Thoracic aorta (tissue), 2 donors: ENCODE measurements around the gene TRIM63. TPM values are rescaled to one million over a fixed set of nuclear protein-coding genes. Genes with fewer than 3 reads are reported as not detected.
"Not testable (repeated sequence)": the region's sequence is repeated elsewhere in the genome, so short reads cannot be mapped to it uniquely, and the experiment has no call there.

Experiments used
- ATAC-seq: fragments of 150-250 bp; one replicate; pipeline ENCODE4 v1.8.0; 2017; ENCODE audit warnings: low read depth; ENCODE audit not compliant: insufficient number of reproducible peaks, low FRiP score
- DNase-seq: peaks from one replicate; pipeline ENCODE4 v3.0.0-alpha.2; 2020; ENCODE audit warnings: low spot score
- H3K27ac ChIP-seq, 2 donors: fragments of 200-600 bp; sonication (generic); 1 replicate in 1 of 2; 2 replicates in 1 of 2; pipeline ENCODE4 v1.5.1; 2016; ENCODE audit warnings: mild to moderate bottlenecking in 2 of 2, moderate library complexity in 2 of 2
- H3K27me3 ChIP-seq: fragments of 200-600 bp; sonication (generic); replicated peaks from 2 replicates; pipeline ENCODE4 v1.6.0; 2016; ENCODE audit warnings: mild to moderate bottlenecking; ENCODE audit not compliant: insufficient read depth
- H3K36me3 ChIP-seq: fragments of 200-600 bp; sonication (generic); one replicate; pipeline ENCODE4 v1.5.1; 2016
- H3K4me1 ChIP-seq, 2 donors: fragments of 200-600 bp; sonication (generic); 1 replicate in 1 of 2; 2 replicates in 1 of 2; pipeline versions ENCODE4 v1.5.1 to v1.6.0; 2016; ENCODE audit warnings: low read depth in 2 of 2, mild to moderate bottlenecking in 1 of 2; ENCODE audit not compliant: control insufficient read depth in 1 of 2
- H3K4me3 ChIP-seq: fragments of 200-600 bp; sonication (generic); 2 replicates; pipeline ENCODE4 v1.5.1; 2016; ENCODE audit warnings: mild to moderate bottlenecking
- H3K9me3 ChIP-seq: fragments of 200-600 bp; sonication (generic); 2 replicates; pipeline ENCODE4 v1.5.1; 2016
- CTCF ChIP-seq: fragments of 200-600 bp; sonication (generic); IDR thresholded peaks from one replicate; pipeline ENCODE4 v1.5.1; 2019; ENCODE audit warnings: antibody characterized with exemption
- total RNA-seq, 2 donors: library from RNA; depleted of rRNA; stranded (reverse); fragments of >200 nt; gene quantifications; one replicate each; pipeline versions ENCODE4 v1.1.0 to v1.2.3, GENCODE V29; 2016

Gene TRIM63
- total RNA-seq, 2 donors from 2014 or later, result not detected

- DNase-seq, result no peak
- Histone ChIP-seq H3K27ac (no peak overlapping the region), H3K4me1 (peaks cover 0 to 5% of the 10 kb centered on the region in 2 donors), H3K36me3 (no peaks in the 10 kb centered on the region), H3K4me3 (no peak overlapping the region), H3K9me3 (no peaks in the 10 kb centered on the region), H3K27me3 (no peaks in the 10 kb centered on the region)
- no peak for TF ChIP-seq CTCF
- ATAC-seq, result no peak
These were observed 26.7 kb upstream of the TRIM63 start for GRCh38 chr1:26094076-26094669.

GRCh38 chr1:26093569-26093968 is 26.1 kb upstream of the TRIM63 start:
- not testable (repeated sequence) for H3K4me3 ChIP-seq, H3K27me3 ChIP-seq, H3K36me3 ChIP-seq, H3K27ac ChIP-seq, H3K9me3 ChIP-seq, H3K4me1 ChIP-seq, DNase-seq, ATAC-seq

GRCh38 chr1:26092422-26092821 is 25.0 kb upstream of the TRIM63 start:
- Histone ChIP-seq H3K27me3 (no peaks in the 10 kb centered on the region), H3K27ac (no peak overlapping the region), H3K9me3 (no peaks in the 10 kb centered on the region), H3K36me3 (no peaks in the 10 kb centered on the region), H3K4me1 (peaks cover 0 to 5% of the 10 kb centered on the region in 2 donors), H3K4me3 (no peak overlapping the region)
- no peak for TF ChIP-seq CTCF
- DNase-seq (no peak), ATAC-seq (no peak)

- Histone ChIP-seq H3K4me3 (no peak overlapping the region), H3K27me3 (no peaks in the 10 kb centered on the region), H3K9me3 (no peaks in the 10 kb centered on the region), H3K27ac (no peak overlapping the region), H3K4me1 (peaks cover 0 to 5% of the 10 kb centered on the region in 2 donors), H3K36me3 (no peaks in the 10 kb centered on the region)
- no peak for TF ChIP-seq CTCF
- no peak for DNase-seq
- ATAC-seq, result no peak
These were observed 23.5 kb upstream of the TRIM63 start for GRCh38 chr1:26090893-26091292.

- Histone ChIP-seq H3K4me3 (no peak overlapping the region), H3K9me3 (no peaks in the 10 kb centered on the region), H3K36me3 (no peaks in the 10 kb centered on the region), H3K27me3 (no peaks in the 10 kb centered on the region), H3K27ac (no peak overlapping the region), H3K4me1 (no peaks in the 10 kb centered on the region)
- DNase-seq (no peak), ATAC-seq (no peak)
- TF ChIP-seq CTCF, result no peak
These were observed 21.7 kb upstream of the TRIM63 start for GRCh38 chr1:26089125-26089524.

GRCh38 chr1:26084844-26085243 is 17.4 kb upstream of the TRIM63 start:
- H3K9me3 ChIP-seq, result no peaks in the 10 kb centered on the region
- no peak overlapping the region for H3K27ac ChIP-seq
- ATAC-seq, result no peak
- no peaks in the 10 kb centered on the region for H3K36me3 ChIP-seq
- no peak for TF ChIP-seq CTCF
- H3K4me3 ChIP-seq, result no peak overlapping the region
- no peaks in the 10 kb centered on the region for H3K4me1 ChIP-seq
- H3K27me3 ChIP-seq, result no peaks in the 10 kb centered on the region
- DNase-seq, result no peak
